Amygdala (tissue), 56 donors: Measurements from ENCODE around the gene PAPPA2.
"Not testable (repeated sequence)": the region's sequence is repeated elsewhere in the genome, so short reads cannot be mapped to it uniquely, and the experiment has no call there.

Experiments used
- DNase-seq, 56 donors: peaks; one replicate each; lab custom pipeline; 2025; lab: John Stamatoyannopoulos, UW

Gene PAPPA2

GRCh38 chr1:176745945-176746344 lies 283.0 kb downstream of the PAPPA2 start:
- no peak for DNase-seq

- no peak for DNase-seq
Observed at GRCh38 chr1:176752505-176752904, 289.5 kb downstream of the PAPPA2 start.

- DNase-seq, result no peak
Observed at GRCh38 chr1:176754676-176755075, 291.7 kb downstream of the PAPPA2 start.

- not testable (repeated sequence) for DNase-seq
Observed at GRCh38 chr1:176756817-176757216, 293.8 kb downstream of the PAPPA2 start.

- DNase-seq, result no peak
Observed at GRCh38 chr1:176765608-176766007, 302.6 kb downstream of the PAPPA2 start.

GRCh38 chr1:176766779-176767178 lies 303.8 kb downstream of the PAPPA2 start:
- DNase-seq, result no peak

GRCh38 chr1:176767714-176768136 lies 304.8 kb downstream of the PAPPA2 start:
- no peak for DNase-seq

GRCh38 chr1:176768532-176768931 lies 305.6 kb downstream of the PAPPA2 start:
- DNase-seq, result no peak

GRCh38 chr1:176770066-176770465 lies 307.1 kb downstream of the PAPPA2 start:
- no peak for DNase-seq

GRCh38 chr1:176773038-176773437 lies 310.1 kb downstream of the PAPPA2 start:
- DNase-seq, result no peak

GRCh38 chr1:176774224-176774623 lies 311.2 kb downstream of the PAPPA2 start:
- no peak for DNase-seq

- no peak for DNase-seq
Observed at GRCh38 chr1:176775378-176775777, 312.4 kb downstream of the PAPPA2 start.

GRCh38 chr1:176775996-176776395 lies 313.0 kb downstream of the PAPPA2 start:
- DNase-seq, result no peak

- DNase-seq, result no peak
Observed at GRCh38 chr1:176778056-176778455, 315.1 kb downstream of the PAPPA2 start.

- DNase-seq, result no peak
Observed at GRCh38 chr1:176779992-176780328, 317.0 kb downstream of the PAPPA2 start.

GRCh38 chr1:176783309-176783708 lies 320.3 kb downstream of the PAPPA2 start:
- no peak for DNase-seq

GRCh38 chr1:176785056-176785455 lies 322.1 kb downstream of the PAPPA2 start:
- DNase-seq, result no peak

GRCh38 chr1:176785791-176786190 lies 322.8 kb downstream of the PAPPA2 start:
- no peak for DNase-seq

GRCh38 chr1:176786274-176786673 lies 323.3 kb downstream of the PAPPA2 start:
- no peak for DNase-seq

GRCh38 chr1:176789571-176790090 lies 326.7 kb downstream of the PAPPA2 start:
- no peak for DNase-seq

GRCh38 chr1:176790786-176791185 lies 327.8 kb downstream of the PAPPA2 start:
- no peak for DNase-seq

GRCh38 chr1:176791906-176792305 lies 328.9 kb downstream of the PAPPA2 start:
- DNase-seq, result no peak

- no peak for DNase-seq
Observed at GRCh38 chr1:176794897-176795508, 332.0 kb downstream of the PAPPA2 start.
